Brain microvascular endothelial cell (primary cell): ENCODE measurements around the gene FAM107B.

ENCODE experiments used
- DNase-seq: peaks from one replicate; pipeline ENCODE4 v3.0.0-alpha.2; 2020
- H3K27ac ChIP-seq: fragments of 250-450 bp; sonication (Bioruptor Pico); 2 replicates; pipeline ENCODE4 v1.5.1; 2020; ENCODE audit warnings: mild to moderate bottlenecking, moderate library complexity
- H3K27me3 ChIP-seq: fragments of 250-450 bp; sonication (Bioruptor Pico); replicated peaks from 2 replicates; pipeline ENCODE4 v1.5.1; 2020; ENCODE audit warnings: mild to moderate bottlenecking
- H3K36me3 ChIP-seq: fragments of 250-450 bp; sonication (Bioruptor Pico); replicated peaks from 2 replicates; pipeline ENCODE4 v1.5.1; 2020; ENCODE audit warnings: mild to moderate bottlenecking
- H3K4me3 ChIP-seq: 2 replicates; pipeline ENCODE4 v1.5.1; 2011; ENCODE audit warnings: low read depth, mild to moderate bottlenecking, control low read depth, low read length, moderate library complexity
- in situ Hi-C: cut with HindIII; loops from 2 replicates; pipeline ENCODE4 v1.10.0; 2017; ENCODE audit warnings: low sequenced_read_pairs, low pct_ligation_motif_present
- TF ChIP-seq, protein P1 (sequence below): IDR thresholded peaks from 2 replicates; pipeline ENCODE4 v1.5.1; 2011; ENCODE audit warnings: low read depth, mild to moderate bottlenecking, moderate library complexity, low read length, control low read depth, inconsistent platforms; ENCODE audit errors: missing control alignments

FAM107B gene

DNA sequence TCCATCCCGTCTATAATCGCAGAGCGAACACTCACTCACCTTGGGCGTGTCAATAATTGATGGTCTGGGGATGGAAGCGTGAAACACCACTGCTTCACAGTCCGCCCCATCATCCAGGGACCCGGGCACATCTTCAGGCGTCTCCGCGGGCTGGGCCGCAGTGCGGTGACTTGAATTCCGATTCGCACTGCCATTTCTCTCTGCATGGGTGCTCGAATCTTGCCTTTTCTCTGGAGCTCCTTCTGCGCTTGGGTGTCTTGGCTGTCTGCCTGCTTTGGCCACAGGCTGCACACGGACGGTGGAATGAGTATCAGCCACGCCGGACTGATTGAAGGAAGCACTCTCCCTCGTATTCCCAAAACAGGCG is 500 bp downstream of the FAM107B start:
- TF ChIP-seq, protein P1, sequence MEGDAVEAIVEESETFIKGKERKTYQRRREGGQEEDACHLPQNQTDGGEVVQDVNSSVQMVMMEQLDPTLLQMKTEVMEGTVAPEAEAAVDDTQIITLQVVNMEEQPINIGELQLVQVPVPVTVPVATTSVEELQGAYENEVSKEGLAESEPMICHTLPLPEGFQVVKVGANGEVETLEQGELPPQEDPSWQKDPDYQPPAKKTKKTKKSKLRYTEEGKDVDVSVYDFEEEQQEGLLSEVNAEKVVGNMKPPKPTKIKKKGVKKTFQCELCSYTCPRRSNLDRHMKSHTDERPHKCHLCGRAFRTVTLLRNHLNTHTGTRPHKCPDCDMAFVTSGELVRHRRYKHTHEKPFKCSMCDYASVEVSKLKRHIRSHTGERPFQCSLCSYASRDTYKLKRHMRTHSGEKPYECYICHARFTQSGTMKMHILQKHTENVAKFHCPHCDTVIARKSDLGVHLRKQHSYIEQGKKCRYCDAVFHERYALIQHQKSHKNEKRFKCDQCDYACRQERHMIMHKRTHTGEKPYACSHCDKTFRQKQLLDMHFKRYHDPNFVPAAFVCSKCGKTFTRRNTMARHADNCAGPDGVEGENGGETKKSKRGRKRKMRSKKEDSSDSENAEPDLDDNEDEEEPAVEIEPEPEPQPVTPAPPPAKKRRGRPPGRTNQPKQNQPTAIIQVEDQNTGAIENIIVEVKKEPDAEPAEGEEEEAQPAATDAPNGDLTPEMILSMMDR, result no peak
- Histone ChIP-seq H3K27ac (no peak overlapping the region), H3K27me3 (no peaks in the 10 kb centered on the region), H3K4me3 (no peak overlapping the region), H3K36me3 (no peaks in the 10 kb centered on the region)
- DNase-seq, result no peak
- in situ Hi-C loops, result no loop called here

DNA sequence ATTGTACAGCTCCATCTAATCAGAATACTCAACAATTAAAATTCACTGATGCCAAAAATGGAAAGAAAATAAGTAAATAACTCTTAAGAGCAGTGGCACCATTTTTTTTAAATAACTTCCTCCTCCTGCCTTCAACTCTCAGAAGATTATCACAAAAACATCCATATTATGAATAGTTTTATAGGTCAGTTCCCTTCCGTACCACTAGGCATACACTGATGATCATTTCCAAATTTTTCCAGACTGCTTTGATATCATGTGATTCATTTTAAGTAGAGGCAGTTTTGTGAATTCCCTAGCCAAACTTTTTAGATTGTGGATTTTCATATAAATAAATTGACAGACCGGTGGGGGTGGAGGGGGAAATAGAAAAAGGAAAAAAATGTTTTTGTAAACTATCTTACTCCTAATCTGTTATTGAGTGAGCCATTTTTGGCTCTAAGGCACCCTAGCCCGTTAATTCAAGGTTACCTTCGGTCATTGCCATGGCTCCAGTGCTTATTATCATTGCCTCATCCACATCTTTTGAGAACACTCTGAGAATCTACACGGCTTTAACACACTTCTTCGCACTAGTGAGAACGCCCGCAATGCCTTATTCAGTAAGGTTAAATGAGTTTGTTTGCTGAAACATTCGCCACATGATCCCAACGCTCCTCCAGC is 1.0 kb downstream of the FAM107B start:
- TF ChIP-seq, protein P1, result no peak
- Histone ChIP-seq H3K27me3 (no peaks in the 10 kb centered on the region), H3K36me3 (no peaks in the 10 kb centered on the region), H3K4me3 (no peak overlapping the region), H3K27ac (no peak overlapping the region)
- DNase-seq, result no peak
- in situ Hi-C loops, result no loop called here

DNA sequence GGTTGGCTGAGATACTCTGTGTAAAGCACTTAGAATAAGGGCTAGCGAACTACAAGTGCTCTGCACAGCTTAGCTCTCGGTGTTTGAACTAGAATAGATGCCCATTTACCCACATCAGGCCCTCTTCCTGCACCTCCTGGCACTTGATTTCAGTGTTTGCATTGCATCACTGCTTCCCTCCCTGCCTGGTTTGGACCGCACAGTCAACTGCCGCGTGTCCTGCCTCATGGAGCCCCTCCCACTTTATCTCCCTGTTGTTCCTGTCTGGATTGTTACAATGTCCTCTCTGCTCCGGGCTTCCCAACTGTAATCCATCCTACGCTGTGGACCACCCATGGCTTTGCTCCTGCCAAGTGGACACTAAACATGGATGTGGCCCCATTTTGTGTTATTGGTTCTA is 2.3 kb downstream of the FAM107B start:
- no peak overlapping the region for H3K4me3 ChIP-seq
- TF ChIP-seq, protein P1, result no peak
- H3K27ac ChIP-seq, result no peak overlapping the region
- in situ Hi-C loops, result no loop called here
- DNase-seq, result no peak
- no peaks in the 10 kb centered on the region for H3K36me3 ChIP-seq
- H3K27me3 ChIP-seq, result no peaks in the 10 kb centered on the region

DNA sequence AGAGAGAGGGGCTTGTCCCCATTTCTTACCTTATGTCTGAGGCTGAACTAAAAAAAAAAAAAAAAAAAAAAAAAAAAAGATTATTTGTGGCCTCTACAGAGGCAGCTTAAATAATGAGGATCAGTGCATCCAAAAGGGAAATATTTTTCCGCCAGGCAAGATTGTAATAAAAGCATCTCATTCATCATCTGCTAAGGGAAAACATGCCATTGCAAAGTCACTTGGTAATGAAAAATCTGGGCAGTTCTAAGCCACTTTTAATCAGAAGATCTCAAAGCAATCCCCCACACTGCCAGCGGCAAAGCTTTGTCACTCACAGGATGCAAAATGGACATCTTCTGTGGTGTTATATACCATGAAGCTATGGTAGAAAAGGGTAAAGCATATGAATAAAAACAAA is 3.8 kb downstream of the FAM107B start:
- Histone ChIP-seq H3K4me3 (no peak overlapping the region), H3K27ac (no peak overlapping the region), H3K36me3 (no peaks in the 10 kb centered on the region), H3K27me3 (no peaks in the 10 kb centered on the region)
- TF ChIP-seq, protein P1, result no peak
- no peak for DNase-seq
- in situ Hi-C loops, result no loop called here

DNA sequence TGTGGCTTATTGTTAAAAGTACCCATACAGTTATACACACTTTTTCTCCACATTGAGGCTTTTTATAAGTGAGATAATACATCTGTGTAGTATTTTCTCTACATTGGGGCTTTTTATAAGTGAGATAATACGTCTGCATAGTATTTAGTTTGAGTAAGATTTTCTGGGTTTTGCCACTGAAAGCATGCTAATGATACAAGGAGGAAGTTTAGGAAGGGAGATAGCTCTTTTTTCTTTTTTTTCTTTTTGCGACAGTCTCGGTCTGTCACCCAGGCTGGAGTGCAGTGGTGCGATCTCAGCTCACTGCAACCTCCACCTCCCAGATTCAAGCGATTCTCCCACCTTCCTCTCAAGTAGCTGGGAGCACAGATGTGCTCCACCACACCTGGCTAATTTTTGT is 13.3 kb downstream of the FAM107B start:
- in situ Hi-C loops, result no loop called here
- H3K36me3 ChIP-seq, result no peaks in the 10 kb centered on the region
- DNase-seq, result no peak
- no peak overlapping the region for H3K27ac ChIP-seq
- H3K27me3 ChIP-seq, result no peaks in the 10 kb centered on the region
- H3K4me3 ChIP-seq, result no peak overlapping the region
- TF ChIP-seq, protein P1, result no peak
